A673 (cell line): ENCODE data around the gene EXOC4.

Source experiments
- EZH2 ChIP-seq: fragments of 200-600 bp; sonication (generic); IDR thresholded peaks from 2 replicates; pipeline ENCODE4 v1.6.1; 2017; ENCODE audit warnings: borderline replicate concordance, low read depth, mild to moderate bottlenecking, mixed read lengths, antibody characterized with exemption, low read length; ENCODE audit not compliant: poor library complexity, severe bottlenecking
- TF ChIP-seq, protein P1 (sequence below): fragments of 300-800, 200-600 bp; sonication (generic); conservative IDR thresholded peaks from 2 replicates; pipeline ENCODE4 v1.5.1; 2017; ENCODE audit warnings: low read depth, mild to moderate bottlenecking, antibody characterized with exemption, low read length, moderate library complexity, mixed read lengths

DNA sequence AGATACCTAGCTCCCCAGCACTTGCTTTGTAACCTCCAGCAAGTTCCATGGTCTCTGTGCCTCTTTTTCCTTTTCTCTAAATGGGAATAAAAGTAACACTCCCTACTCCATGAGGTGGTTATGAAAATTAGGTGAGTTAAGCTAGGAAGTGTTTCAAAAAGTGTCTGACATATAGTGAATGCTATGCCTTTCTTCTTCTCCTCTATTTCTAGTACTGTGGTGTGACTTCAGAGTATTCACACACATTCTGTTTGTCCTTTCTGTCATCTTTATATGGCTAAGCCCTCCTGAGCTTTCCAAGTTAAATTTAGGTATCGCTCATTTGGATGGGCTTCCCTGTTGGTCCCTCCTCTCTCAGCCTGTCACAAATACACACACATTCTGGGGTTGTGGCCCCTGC lies 229.7 kb downstream of the EXOC4 start:
- TF ChIP-seq, protein P1, sequence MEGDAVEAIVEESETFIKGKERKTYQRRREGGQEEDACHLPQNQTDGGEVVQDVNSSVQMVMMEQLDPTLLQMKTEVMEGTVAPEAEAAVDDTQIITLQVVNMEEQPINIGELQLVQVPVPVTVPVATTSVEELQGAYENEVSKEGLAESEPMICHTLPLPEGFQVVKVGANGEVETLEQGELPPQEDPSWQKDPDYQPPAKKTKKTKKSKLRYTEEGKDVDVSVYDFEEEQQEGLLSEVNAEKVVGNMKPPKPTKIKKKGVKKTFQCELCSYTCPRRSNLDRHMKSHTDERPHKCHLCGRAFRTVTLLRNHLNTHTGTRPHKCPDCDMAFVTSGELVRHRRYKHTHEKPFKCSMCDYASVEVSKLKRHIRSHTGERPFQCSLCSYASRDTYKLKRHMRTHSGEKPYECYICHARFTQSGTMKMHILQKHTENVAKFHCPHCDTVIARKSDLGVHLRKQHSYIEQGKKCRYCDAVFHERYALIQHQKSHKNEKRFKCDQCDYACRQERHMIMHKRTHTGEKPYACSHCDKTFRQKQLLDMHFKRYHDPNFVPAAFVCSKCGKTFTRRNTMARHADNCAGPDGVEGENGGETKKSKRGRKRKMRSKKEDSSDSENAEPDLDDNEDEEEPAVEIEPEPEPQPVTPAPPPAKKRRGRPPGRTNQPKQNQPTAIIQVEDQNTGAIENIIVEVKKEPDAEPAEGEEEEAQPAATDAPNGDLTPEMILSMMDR: no peak
- no peak for TF ChIP-seq EZH2
